Activated T-cell treated with anti-CD3 and anti-CD28 coated beads, Interleukin-2, amount 50 U/mL, for 48 hours (primary cell): ENCODE measurements around the gene IGSF22.

ENCODE experiments used
- DNase-seq, 2 experiments: peaks; one replicate each; pipeline ENCODE4 v3.0.0-alpha.2; 2020

Gene IGSF22

GRCh38 chr11:18726040-18726439 lies at the start of gene IGSF22:
Gene IGSF22, minus strand, starts transcription at chr11:18726188. Its CDS starts 1,952 bp downstream, at chr11:18724236.
- no peak for DNase-seq

GRCh38 chr11:18774801-18775200 lies 48.8 kb upstream of the IGSF22 start:
- DNase-seq, result no peak

GRCh38 chr11:18773681-18774080 lies 47.7 kb upstream of the IGSF22 start:
- DNase-seq, result no peak

GRCh38 chr11:18773104-18773503 lies 47.1 kb upstream of the IGSF22 start:
- DNase-seq, result no peak

- no peak for DNase-seq
Observed at GRCh38 chr11:18772211-18772610, 46.2 kb upstream of the IGSF22 start.

GRCh38 chr11:18771266-18772035 lies 45.5 kb upstream of the IGSF22 start:
- DNase-seq, result no peak

- DNase-seq, result no peak
Observed at GRCh38 chr11:18770479-18771125, 44.6 kb upstream of the IGSF22 start.

- no peak for DNase-seq
Observed at GRCh38 chr11:18769802-18770456, 43.9 kb upstream of the IGSF22 start.

GRCh38 chr11:18768978-18769377 lies 43.0 kb upstream of the IGSF22 start:
- no peak for DNase-seq

- peak; percentile 27 to 28 for DNase-seq
Observed at GRCh38 chr11:18768472-18768901, 42.5 kb upstream of the IGSF22 start.

- no peak for DNase-seq
Observed at GRCh38 chr11:18766015-18766414, 40.0 kb upstream of the IGSF22 start.

GRCh38 chr11:18765554-18765953 lies 39.6 kb upstream of the IGSF22 start:
- DNase-seq, result no peak

- no peak for DNase-seq
Observed at GRCh38 chr11:18761741-18762140, 35.8 kb upstream of the IGSF22 start.

- no peak for DNase-seq
Observed at GRCh38 chr11:18761144-18761543, 35.2 kb upstream of the IGSF22 start.

GRCh38 chr11:18757811-18758210 lies 31.8 kb upstream of the IGSF22 start:
- DNase-seq, result no peak

- no peak for DNase-seq
Observed at GRCh38 chr11:18756889-18757288, 30.9 kb upstream of the IGSF22 start.

- no peak for DNase-seq
Observed at GRCh38 chr11:18754308-18754707, 28.3 kb upstream of the IGSF22 start.

GRCh38 chr11:18752502-18752901 lies 26.5 kb upstream of the IGSF22 start:
- DNase-seq, result no peak

GRCh38 chr11:18750944-18751343 lies 25.0 kb upstream of the IGSF22 start:
- DNase-seq, result no peak

GRCh38 chr11:18749681-18750319 lies 23.8 kb upstream of the IGSF22 start:
- DNase-seq, result no peak

- no peak for DNase-seq
Observed at GRCh38 chr11:18748766-18749365, 22.9 kb upstream of the IGSF22 start.

- DNase-seq, result no peak
Observed at GRCh38 chr11:18745251-18745650, 19.3 kb upstream of the IGSF22 start.
